Ovary (tissue), 9 donors: ENCODE measurements around the gene HEXIM1. TPM values are rescaled to one million over a fixed set of nuclear protein-coding genes. Genes with fewer than 3 reads are reported as not detected.

Experiments used
- DNase-seq, 5 donors: peaks; one replicate each; pipeline ENCODE4 v3.0.0-alpha.2; 2019 to 2020
- H3K27ac ChIP-seq, 2 donors: fragments of 200-600 bp; one replicate each; pipeline versions ENCODE4 v1.5.1 to v1.8.0; 2019 to 2022
- H3K27me3 ChIP-seq: fragments of 200-600 bp; one replicate; pipeline ENCODE4 v1.8.0; 2022
- H3K36me3 ChIP-seq: fragments of 200-600 bp; sonication (generic); one replicate; pipeline ENCODE4 v1.5.1; 2019
- H3K4me1 ChIP-seq: one replicate; pipeline ENCODE4 v1.8.1; 2013; ENCODE audit warnings: mild to moderate bottlenecking, moderate library complexity; ENCODE audit not compliant: insufficient read depth
- H3K4me3 ChIP-seq: fragments of 200-600 bp; sonication (generic); one replicate; pipeline ENCODE4 v1.5.1; 2017
- H3K9me3 ChIP-seq, 2 donors: fragments of 200-600 bp in 1 of 2; sonication (generic) in 1 of 2; one replicate each; pipeline versions ENCODE4 v1.5.1 to v1.8.1; 2013 to 2019; ENCODE audit warnings: mild to moderate bottlenecking in 1 of 2, moderate library complexity in 1 of 2
- CTCF ChIP-seq, 3 donors: fragments of 450-650 bp in 2 of 3; fragments of 200-600 bp in 1 of 3; IDR thresholded peaks; one replicate each; pipeline versions ENCODE4 v1.5.1 to v1.8.0; 2016 to 2022; ENCODE audit warnings: antibody characterized with exemption in 3 of 3, mild to moderate bottlenecking in 1 of 3
- EP300 ChIP-seq: sonication (generic); formaldehyde crosslinking; IDR thresholded peaks from one replicate; pipeline ENCODE4 v1.6.1; 2017; ENCODE audit warnings: antibody characterized with exemption
- POLR2A ChIP-seq: fragments of 450-650 bp; IDR thresholded peaks from one replicate; pipeline ENCODE4 v1.6.1; 2017; ENCODE audit warnings: antibody characterized with exemption, mild to moderate bottlenecking, moderate library complexity
- WGBS, 3 donors: extraction: QIAGEN DNeasy Blood & Tissue Kit in 1 of 3; methylation state at CpG; one replicate each; pipeline versions ENCODE4 v1.1.5 to v1.1.7; 2013 to 2017; 5-methylcytosine and 5-hydroxymethylcytosine counted together
- intact Hi-C, 4 donors: fragments of 100-400 bp; cut with DNase I; formaldehyde crosslinking; loops; one replicate each; pipeline versions ENCODE4 v1.11.0 to v1.15.1; 2022 to 2023
- polyA plus RNA-seq, 2 donors: library from polyadenylated mRNA; stranded (reverse); fragments of 200-250 nt in 1 of 2; fragments of 350-450 nt in 1 of 2; fragmentation: Illumina TruSeq in 1 of 2; extraction: RNeasy Lipid Tissue Mini Kit (QIAGEN cat#74804) in 1 of 2; gene quantifications; one replicate each; pipeline ENCODE4 v1.2.3, GENCODE V29; 2013 to 2014
- total RNA-seq, 7 donors: library from RNA; depleted of rRNA in 2 of 7; stranded (reverse); fragments of >200 nt in 2 of 7; fragmentation: NEBNext Ultra II Directional in 3 of 7; extraction: Animal tissue kit (Norgen Biotek cat#: 25700) in 3 of 7; gene quantifications; one replicate each; pipeline versions ENCODE4 v1.1.0 to v1.2.4, GENCODE V29; 2016 to 2023
- donor health status: DM: no; HTN: no; CAD: no; lungs with moderate emphysema.
- donor health status: DM: no; HTN: no; CAD: no.
- donor health status: Bipolar disorder and iron deficiency.
- donor health status: DM: yes; HTN: yes; CAD: no.
- donor health status: DM: no; HTN: no; CAD: no.
- donor health status: DM: yes; HTN: yes; CAD: no.

Gene HEXIM1
- total and polyA plus RNA-seq, 9 donors: 14.4 to 37.8 (median 26.9) TPM

- Histone ChIP-seq H3K9me3 (no peaks in the 10 kb centered on the region), H3K27ac (peak overlapping the region; percentile 91 to 92), H3K4me1 (peaks cover 10% of the 10 kb centered on the region), H3K27me3 (no peaks in the 10 kb centered on the region), H3K36me3 (no peaks in the 10 kb centered on the region), H3K4me3 (peak overlapping the region; percentile 68)
- intact Hi-C loops: loop anchor here in 1 of 4 donors (1.0 kb wide), 1 partner anchor 11 kb away; the partner anchor contains the start of gene HEXIM2
- TF ChIP-seq EP300: no peak
- TF ChIP-seq POLR2A: no peak
- peak in 1 of 3 donors; percentile 17 for TF ChIP-seq CTCF (IDR thresholded peaks at IDR 0.05)
- peak; percentile 73 to 80 (median 79) for DNase-seq
- 0 to 1% (median 0%) methylated on average over 56 of the region's 56 CpGs for WGBS, 3 donors
Observed at GRCh38 chr17:45149669-45150664, 1.7 kb downstream of the HEXIM1 start.

GRCh38 chr17:45150911-45151809 lies 2.9 kb downstream of the HEXIM1 start:
- 16 to 17% (median 17%) methylated on average over 8 of the region's 8 CpGs for WGBS, 3 donors
- intact Hi-C loops: no loop called here

DNA sequence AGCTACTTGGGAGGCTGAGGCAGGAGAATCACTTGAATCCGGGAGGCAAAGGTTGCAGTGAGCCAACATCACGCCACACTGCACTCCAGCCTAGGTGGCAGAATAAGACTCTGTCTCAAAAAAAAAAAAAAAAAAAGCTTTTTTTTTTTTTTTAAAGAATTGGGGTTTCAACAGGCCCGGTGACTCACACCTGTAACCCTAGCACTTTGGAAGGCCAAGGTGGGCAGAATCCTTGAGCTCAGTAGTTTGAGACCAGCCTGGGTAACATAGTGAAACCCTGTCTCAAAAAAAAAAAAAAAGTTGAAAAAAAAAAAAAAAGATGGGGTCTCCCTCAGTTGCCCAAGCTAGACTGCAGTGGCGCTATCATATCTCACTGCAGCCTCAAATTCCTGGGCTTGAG lies 6.8 kb downstream of the HEXIM1 start:
- TF ChIP-seq POLR2A (no peak), EP300 (no peak)
- Histone ChIP-seq H3K4me3 (no peak overlapping the region), H3K36me3 (no peaks in the 10 kb centered on the region), H3K4me1 (peaks cover 12% of the 10 kb centered on the region), H3K9me3 (no peaks in the 10 kb centered on the region), H3K27ac (no peak overlapping the region), H3K27me3 (no peaks in the 10 kb centered on the region)
- WGBS, 3 donors: 90 to 97% (median 94%) methylated on average over 4 of the region's 4 CpGs
- intact Hi-C loops: no loop called here
- no peak for DNase-seq

More at GRCh38 chr17:45150911-45151809, 2.9 kb downstream of the HEXIM1 start:
- peak overlapping the region; percentile 68 for H3K4me3 ChIP-seq
- H3K27ac ChIP-seq: peak overlapping the region in 1 of 2 donors; percentile 44
- H3K4me1 ChIP-seq: peaks cover 8% of the 10 kb centered on the region
- H3K36me3 ChIP-seq: no peaks in the 10 kb centered on the region
- no peak for TF ChIP-seq POLR2A
- H3K9me3 ChIP-seq: no peaks in the 10 kb centered on the region
- no peak for DNase-seq
- no peaks in the 10 kb centered on the region for H3K27me3 ChIP-seq

GRCh38 chr17:45155483-45155882 lies 7.2 kb downstream of the HEXIM1 start:
- Histone ChIP-seq H3K4me1 (peaks cover 12% of the 10 kb centered on the region), H3K4me3 (no peak overlapping the region), H3K36me3 (no peaks in the 10 kb centered on the region), H3K9me3 (no peaks in the 10 kb centered on the region), H3K27me3 (no peaks in the 10 kb centered on the region), H3K27ac (no peak overlapping the region)
- TF ChIP-seq EP300 (no peak), CTCF (IDR thresholded peaks at IDR 0.05) (no peak), POLR2A (no peak)
- no peak for DNase-seq
- WGBS, 3 donors: 93 to 95% (median 94%) methylated on average over 2 of the region's 2 CpGs
- intact Hi-C loops: no loop called here

DNA sequence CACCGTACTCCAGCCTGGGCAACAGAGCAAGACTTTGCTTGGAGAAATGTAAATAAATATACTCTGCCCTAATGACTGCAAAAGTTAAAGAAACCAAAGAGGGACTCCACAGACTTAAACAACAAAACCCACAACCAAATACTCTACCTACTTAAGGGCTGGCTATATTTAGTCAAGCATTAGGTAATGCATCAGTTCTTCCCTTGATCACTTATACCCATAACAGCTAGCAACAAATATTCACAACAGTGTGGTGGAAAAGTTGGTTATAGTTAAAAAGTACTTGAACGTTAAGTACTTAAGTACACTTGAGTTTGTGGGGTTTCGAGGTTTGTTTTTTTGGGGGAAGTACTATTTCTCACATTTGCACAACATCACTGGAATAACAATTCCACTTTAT lies 8.0 kb downstream of the HEXIM1 start:
- Histone ChIP-seq H3K9me3 (no peaks in the 10 kb centered on the region), H3K4me3 (no peak overlapping the region), H3K27me3 (no peaks in the 10 kb centered on the region), H3K36me3 (no peaks in the 10 kb centered on the region), H3K4me1 (peaks cover 12% of the 10 kb centered on the region), H3K27ac (no peak overlapping the region)
- no peak for TF ChIP-seq CTCF (IDR thresholded peaks at IDR 0.05)
- no peak for TF ChIP-seq POLR2A
- TF ChIP-seq EP300: no peak
- DNase-seq: no peak
- 90 to 95% (median 93%) methylated on average over 3 of the region's 3 CpGs for WGBS, 3 donors
- intact Hi-C loops: no loop called here
